ENCODE results near the gene MEIS1.
"Not testable (repeated sequence)": the region's sequence is repeated elsewhere in the genome, so short reads cannot be mapped to it uniquely, and the experiment has no call there.

Gene MEIS1

DNA sequence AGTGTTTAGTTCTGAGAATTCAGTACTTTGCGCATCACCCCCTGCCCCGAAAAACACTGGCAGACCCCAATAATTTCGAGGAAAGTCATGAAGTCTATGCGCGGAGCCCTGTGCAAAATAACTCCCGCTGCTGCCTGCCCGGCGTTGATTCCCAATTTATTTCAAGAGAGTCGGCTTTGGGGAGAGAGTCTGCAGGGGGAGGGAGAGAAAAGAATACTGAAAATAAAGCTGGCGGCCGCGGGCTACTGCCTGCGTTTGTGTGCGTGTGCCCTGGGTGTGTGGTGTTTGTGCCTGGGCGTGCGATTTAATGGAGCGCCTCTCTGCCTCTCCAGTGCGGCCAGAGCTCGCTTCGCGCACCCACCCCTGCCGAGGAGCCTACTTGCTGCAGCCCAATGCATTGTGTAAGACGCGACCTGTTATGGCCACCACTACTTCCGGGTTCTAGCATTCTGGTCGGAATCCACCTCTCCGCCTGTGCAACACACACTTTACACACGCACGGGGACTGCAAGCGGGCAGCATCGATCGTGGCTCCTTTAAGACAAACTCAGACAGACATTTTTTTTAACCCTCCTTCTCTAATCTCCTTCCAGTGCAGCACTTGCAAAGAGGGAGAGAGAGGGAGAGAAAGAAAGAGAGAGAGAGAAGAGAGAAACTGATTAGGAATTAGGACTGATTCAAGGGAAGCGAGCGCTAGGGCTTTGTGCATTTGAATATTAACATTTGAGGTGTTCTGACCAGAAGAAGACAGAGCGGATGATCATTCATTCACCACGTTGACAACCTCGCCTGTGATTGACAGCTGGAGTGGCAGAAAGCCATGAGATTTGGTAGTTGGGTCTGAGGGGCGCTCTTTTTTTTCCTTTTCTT lies at the start of gene MEIS1:
Gene MEIS1, plus strand, starts transcription at position 447 of the 870 bp plus-strand sequence. CDS start 732 bp downstream, outside the sequence.
- DNase-seq (ENCODE audit: low spot score) = peak; percentile 91

GRCh38 chr2:66387016-66387753 lies 47.7 kb upstream of the MEIS1 start:
- DNase-seq (ENCODE audit: low spot score) = no peak

DNA sequence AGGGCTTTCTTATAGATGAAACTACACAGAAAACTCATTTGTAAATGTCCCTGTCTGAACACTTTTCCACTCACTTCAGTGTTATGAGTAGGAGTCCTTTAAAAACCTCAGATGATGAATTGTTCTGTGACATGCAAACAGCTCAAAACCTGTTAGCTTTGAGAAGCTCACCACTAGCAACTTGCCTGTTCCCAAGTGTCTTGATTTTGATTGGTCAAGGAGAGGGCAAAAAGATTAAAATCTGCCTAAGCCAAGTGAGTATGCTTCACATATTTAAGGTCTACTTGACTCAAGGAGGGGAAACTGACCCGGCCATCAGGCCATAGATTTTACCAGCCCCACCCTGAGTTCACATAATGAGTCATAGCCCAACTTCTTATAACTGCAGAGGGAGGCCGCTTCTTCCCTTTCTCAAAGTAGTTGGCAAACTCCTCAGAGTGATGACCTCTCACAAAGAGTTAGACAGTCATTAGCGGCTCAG lies 45.2 kb upstream of the MEIS1 start:
- no peak for DNase-seq (ENCODE audit: low spot score)

DNA sequence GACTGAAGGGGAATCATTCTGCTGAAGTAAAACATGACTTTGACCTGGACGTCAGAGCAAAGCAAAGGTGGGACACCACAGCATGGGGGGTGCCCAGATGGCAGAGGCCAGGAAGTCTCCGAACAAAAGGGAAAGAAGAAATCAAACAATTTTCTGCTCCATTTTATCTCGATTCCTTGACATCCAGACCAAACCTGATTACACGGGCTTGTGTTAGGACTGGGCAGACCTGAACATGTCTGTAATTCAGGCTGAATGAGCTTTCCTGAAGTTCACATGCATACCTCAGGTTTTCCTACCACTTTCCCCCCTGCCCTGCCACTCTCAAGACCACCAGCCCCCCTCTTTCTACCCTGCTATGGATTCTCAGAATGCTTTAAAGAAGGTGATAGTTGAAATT lies 44.8 kb upstream of the MEIS1 start:
- DNase-seq (ENCODE audit: low spot score) = no peak

DNA sequence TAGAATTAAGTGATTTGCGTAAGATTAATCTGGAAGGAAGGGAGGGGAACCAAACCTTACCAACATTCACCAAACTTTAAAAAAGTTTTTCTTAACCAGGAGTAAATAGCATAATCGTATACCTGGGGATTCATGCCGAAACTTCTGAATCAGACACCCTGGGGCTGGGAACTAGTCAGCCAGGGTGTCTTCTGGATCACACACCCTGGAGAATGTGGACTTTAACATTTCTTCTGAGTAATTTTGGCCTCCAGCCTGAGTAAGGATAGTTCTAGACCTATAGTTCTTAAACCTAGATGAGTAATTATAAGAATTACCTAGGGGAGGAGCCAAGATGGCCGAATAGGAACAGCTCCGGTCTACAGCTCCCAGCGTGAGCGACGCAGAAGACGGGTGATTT lies 44.1 kb upstream of the MEIS1 start:
- DNase-seq (ENCODE audit: low spot score) = no peak

DNA sequence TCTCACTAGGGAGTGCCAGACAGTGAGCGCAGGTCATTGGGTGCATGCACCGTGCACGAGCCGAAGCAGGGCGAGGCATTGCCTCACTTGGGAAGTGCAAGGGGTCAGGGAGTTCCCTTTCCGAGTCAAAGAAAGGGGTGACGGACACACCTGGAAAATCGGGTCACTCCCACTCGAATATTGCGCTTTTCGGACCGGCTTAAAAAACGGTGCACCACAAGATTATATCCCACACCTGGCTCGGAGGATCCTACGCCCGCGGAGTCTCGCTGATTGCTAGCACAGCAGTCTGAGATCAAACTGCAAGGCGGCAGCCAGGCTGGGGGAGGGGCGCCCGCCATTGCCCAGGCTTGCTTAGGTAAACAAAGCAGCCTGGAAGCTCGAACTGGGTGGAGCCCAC lies 43.7 kb upstream of the MEIS1 start:
- DNase-seq (ENCODE audit: low spot score) = not testable (repeated sequence)

- no peak for DNase-seq (ENCODE audit: low spot score)
Observed at GRCh38 chr2:66405473-66405872, 29.5 kb upstream of the MEIS1 start.

GRCh38 chr2:66408905-66409304 lies 26.0 kb upstream of the MEIS1 start:
- no peak for DNase-seq (ENCODE audit: low spot score)

- DNase-seq (ENCODE audit: low spot score) = no peak
Observed at GRCh38 chr2:66412874-66413273, 22.1 kb upstream of the MEIS1 start.

DNA sequence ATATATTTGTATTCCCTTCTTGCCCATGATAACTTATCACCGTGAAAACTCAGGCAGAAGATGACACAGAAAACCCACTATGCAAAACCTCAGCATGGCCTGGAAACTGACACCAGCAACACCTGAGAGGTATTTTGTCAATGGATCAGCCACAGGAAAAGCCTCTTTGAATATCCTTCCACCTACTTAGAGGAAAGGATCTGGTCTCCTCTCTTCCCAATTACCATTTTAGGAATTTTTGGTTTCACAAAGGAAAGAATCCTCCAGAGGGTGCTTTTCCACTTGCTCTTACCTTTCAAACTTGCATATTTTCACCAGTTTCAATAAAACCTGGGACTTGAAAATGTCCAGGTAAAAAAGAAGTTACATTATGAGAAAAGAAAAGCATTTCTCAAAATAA lies 20.0 kb upstream of the MEIS1 start:
- DNase-seq (ENCODE audit: low spot score) = no peak

DNA sequence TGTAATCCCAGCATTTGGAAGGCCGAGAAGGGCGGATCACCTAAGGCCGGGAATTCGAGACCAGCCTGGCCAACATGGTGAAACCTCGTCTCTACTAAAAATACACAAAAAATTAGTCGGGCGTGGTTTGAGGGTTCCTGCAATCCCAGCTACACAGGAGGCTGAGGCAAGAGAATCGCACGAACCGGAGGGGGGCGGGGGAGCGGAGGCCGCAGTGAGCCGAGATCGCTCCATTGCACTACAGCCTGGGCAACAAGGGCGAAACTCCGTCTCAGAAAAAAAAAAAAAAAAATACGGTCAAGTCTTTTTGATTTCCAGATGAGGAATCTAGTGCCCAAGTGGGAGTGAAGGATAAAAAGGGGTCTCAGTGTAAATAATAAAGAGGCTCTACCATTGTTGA lies 16.5 kb upstream of the MEIS1 start:
- no peak for DNase-seq (ENCODE audit: low spot score)

DNA sequence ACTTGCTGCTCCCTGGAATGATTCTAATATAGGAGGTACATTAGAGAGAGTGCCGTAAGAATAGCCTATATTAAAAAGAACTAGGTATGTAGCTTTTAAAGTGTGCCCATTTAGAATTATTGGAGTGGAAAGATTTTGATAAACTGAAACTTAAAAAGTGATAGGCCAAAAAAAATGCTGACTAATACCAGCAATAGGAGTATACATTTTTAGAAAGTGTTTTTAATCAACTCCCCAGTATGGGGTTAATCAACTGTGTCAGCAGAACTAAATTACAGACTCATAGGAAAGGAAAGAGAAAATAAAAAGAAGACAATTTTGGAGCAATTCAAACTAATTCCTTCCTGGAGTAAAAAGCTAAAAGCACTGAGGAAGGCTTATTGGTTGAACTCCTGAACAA lies 13.3 kb upstream of the MEIS1 start:
- DNase-seq (ENCODE audit: low spot score) = no peak

- no peak for DNase-seq (ENCODE audit: low spot score)
Observed at GRCh38 chr2:66423391-66424124, 11.4 kb upstream of the MEIS1 start.

- DNase-seq (ENCODE audit: low spot score) = peak; percentile 7
Observed at GRCh38 chr2:66426244-66427111, 8.4 kb upstream of the MEIS1 start.

GRCh38 chr2:66427300-66427699 lies 7.6 kb upstream of the MEIS1 start:
- no peak for DNase-seq (ENCODE audit: low spot score)

- peak; percentile 64 for DNase-seq (ENCODE audit: low spot score)
Observed at GRCh38 chr2:66428986-66429612, 5.8 kb upstream of the MEIS1 start.

GRCh38 chr2:66429693-66430504 lies 5.0 kb upstream of the MEIS1 start:
- DNase-seq (ENCODE audit: low spot score) = no peak

- DNase-seq (ENCODE audit: low spot score) = no peak
Observed at GRCh38 chr2:66430505-66431273, 4.2 kb upstream of the MEIS1 start.

- no peak for DNase-seq (ENCODE audit: low spot score)
Observed at GRCh38 chr2:66431274-66431642, 3.7 kb upstream of the MEIS1 start.
